HepG2 (cell line): Measurements from ENCODE around the gene EXTL2. TPM values are rescaled to one million over a fixed set of nuclear protein-coding genes. Genes with fewer than 3 reads are reported as not detected.

ENCODE experiments used
- ATAC-seq: fragments of 200-7000 bp; cut with Tn5 transposase; 3 replicates; pipeline ENCODE4 v1.9.1; 2020; ENCODE audit warnings: mild to moderate bottlenecking, moderate library complexity
- BruUV-seq: library from RNA; stranded (reverse); fragments of 400-500 nt; replicated peaks from 2 replicates; lab custom pipeline; 2021; lab: Mats Ljungman, UMichigan
- CTCF ChIA-PET: fragments of 300-600 bp; formaldehyde crosslinking; extraction: SDS; loops from one replicate; lab custom pipeline; 2021; ENCODE audit warnings: low total read pairs, inconsistent platforms, low intra/inter-chr PET ratio; lab: Yijun Ruan, JAX
- POLR2A ChIA-PET: fragments of 350-600 bp; sonication (Branson Sonifier 250); formaldehyde crosslinking; loops from one replicate; lab custom pipeline; 2020; ENCODE audit warnings: antibody characterized with exemption, inconsistent platforms; lab: Yijun Ruan, JAX
- DNase-seq: peaks from one replicate; pipeline ENCODE4 v3.0.0-alpha.2; 2015; ENCODE audit warnings: low spot score
- FAIRE-seq: peaks from 3 replicates; lab custom pipeline; 2011; peaks lifted over from hg19 to GRCh38; lab: Jason Lieb, UNC
- H2AFZ ChIP-seq: one replicate; pipeline ENCODE4 v1.6.1; 2011; ENCODE audit warnings: low read length, inconsistent platforms
- H3K27ac ChIP-seq: fragments of 300-600 bp; 3 replicates; pipeline ENCODE4 v1.8.0; 2011; ENCODE audit warnings: mixed run types, mild to moderate bottlenecking, mixed read lengths, low read length, inconsistent platforms; ENCODE audit not compliant: insufficient read depth; ENCODE audit errors: extremely low read length
- H3K27me3 ChIP-seq, 2 experiments: fragments of 200-600 bp in 1 of 2; 2 replicates in 1 of 2; 3 replicates in 1 of 2; pipeline versions ENCODE4 v1.6.0 to v1.8.0; 2011; ENCODE audit warnings: low read length in 2 of 2, mild to moderate bottlenecking in 2 of 2, moderate library complexity in 2 of 2, inconsistent platforms in 1 of 2; ENCODE audit not compliant: insufficient read depth in 2 of 2, control insufficient read depth in 1 of 2
- H3K36me3 ChIP-seq, 2 experiments: fragments of 200-600 bp in 1 of 2; replicated peaks in 1 of 2; 2 replicates in 1 of 2; 3 replicates in 1 of 2; pipeline versions ENCODE4 v1.5.1 to v1.8.0; 2011; ENCODE audit warnings: low read length in 2 of 2, inconsistent platforms in 1 of 2; ENCODE audit not compliant: insufficient read depth in 2 of 2, control insufficient read depth in 1 of 2
- H3K4me1 ChIP-seq: 2 replicates; pipeline ENCODE4 v1.5.1; 2012; ENCODE audit warnings: low read length, inconsistent platforms; ENCODE audit not compliant: insufficient read depth
- H3K4me2 ChIP-seq: 2 replicates; pipeline ENCODE4 v1.6.0; 2011; ENCODE audit warnings: low read depth, low read length, inconsistent platforms
- H3K4me3 ChIP-seq, 3 experiments: fragments of 200-600 bp in 1 of 3; sonication (generic), shearing (Covaris generic) in 1 of 3; replicated peaks in 1 of 3; 2 replicates each; pipeline ENCODE4 v1.5.1; 2011 to 2016; ENCODE audit warnings: low read length in 3 of 3, inconsistent platforms in 2 of 3, low read depth in 2 of 3, mild to moderate bottlenecking in 2 of 3, control low read depth in 1 of 3, mixed read lengths in 1 of 3; ENCODE audit not compliant: insufficient read depth in 1 of 3
- H3K79me2 ChIP-seq: one replicate; pipeline ENCODE4 v1.6.1; 2011; ENCODE audit warnings: low read length, inconsistent platforms; ENCODE audit not compliant: insufficient read depth
- H3K9ac ChIP-seq: 2 replicates; pipeline ENCODE4 v1.6.0; 2011; ENCODE audit warnings: mild to moderate bottlenecking, low read depth, low read length, inconsistent platforms; ENCODE audit not compliant: insufficient read depth
- H3K9me3 ChIP-seq: 2 replicates; pipeline ENCODE4 v1.5.1; 2012; ENCODE audit warnings: mild to moderate bottlenecking, low read length
- H4K20me1 ChIP-seq: 2 replicates; pipeline ENCODE4 v1.6.0; 2011; ENCODE audit warnings: inconsistent platforms, mild to moderate bottlenecking, low read length, moderate library complexity; ENCODE audit not compliant: insufficient read depth
- AGO2 ChIP-seq: fragments of 200-400 bp; formaldehyde crosslinking; optimal IDR thresholded peaks from 2 replicates; pipeline ENCODE3; 2017; ENCODE audit warnings: mild to moderate bottlenecking, low read depth, low read length, moderate library complexity
- ARID2 ChIP-seq: sonication (generic); formaldehyde crosslinking; IDR thresholded peaks from 2 replicates; pipeline ENCODE4 v1.8.1; 2022; ENCODE audit warnings: mild to moderate bottlenecking, missing genetic modification reagents, borderline replicate concordance
- GLMP ChIP-seq: sonication (generic); formaldehyde crosslinking; IDR thresholded peaks from 2 replicates; pipeline ENCODE4 v1.9.0; 2021; ENCODE audit warnings: missing genetic modification reagents, mild to moderate bottlenecking, borderline replicate concordance
- KDM2A ChIP-seq: sonication (generic); formaldehyde crosslinking; IDR thresholded peaks from 2 replicates; pipeline ENCODE4 v1.4.0; 2020; ENCODE audit warnings: low read depth, missing genetic modification reagents, borderline replicate concordance
- SP140L ChIP-seq: sonication (generic); formaldehyde crosslinking; IDR thresholded peaks from 2 replicates; pipeline ENCODE4 v1.4.0; 2020; ENCODE audit warnings: missing genetic modification reagents, borderline replicate concordance
- ZHX2 ChIP-seq, 2 experiments: sonication (generic) in 1 of 2; formaldehyde crosslinking in 1 of 2; IDR thresholded peaks; 2 replicates each; pipeline versions ENCODE4 v1.6.1 to v1.9.0; 2014 to 2022; ENCODE audit warnings: antibody characterized with exemption in 1 of 2, borderline replicate concordance in 1 of 2, inconsistent platforms in 1 of 2, low read depth in 1 of 2, missing genetic modification reagents in 1 of 2
- ZMYM4 ChIP-seq: sonication (generic); formaldehyde crosslinking; IDR thresholded peaks from 2 replicates; pipeline ENCODE4 v1.8.1; 2023; ENCODE audit warnings: mild to moderate bottlenecking, missing genetic modification reagents
- ZNF180 ChIP-seq: sonication (generic); formaldehyde crosslinking; IDR thresholded peaks from 2 replicates; pipeline ENCODE4 v1.4.0; 2020; ENCODE audit warnings: low read depth, missing genetic modification reagents, borderline replicate concordance
- ZNF230 ChIP-seq: sonication (generic); formaldehyde crosslinking; IDR thresholded peaks from 2 replicates; pipeline ENCODE4 v1.4.0; 2020; ENCODE audit warnings: mild to moderate bottlenecking, missing genetic modification reagents
- ZNF558 ChIP-seq: sonication (generic); formaldehyde crosslinking; IDR thresholded peaks from 2 replicates; pipeline ENCODE4 v1.9.0; 2022; ENCODE audit warnings: mild to moderate bottlenecking, missing genetic modification reagents, borderline replicate concordance
- ZNF790 ChIP-seq: sonication (generic); formaldehyde crosslinking; IDR thresholded peaks from 2 replicates; pipeline ENCODE4 v1.8.0; 2022; ENCODE audit warnings: missing genetic modification reagents, mild to moderate bottlenecking, borderline replicate concordance
- in situ Hi-C: cut with HindIII; loops from 2 replicates; pipeline ENCODE4 v1.10.0; 2017; ENCODE audit warnings: low pct_unique_long_range_greater_than_20kb; ENCODE audit not compliant: extremely low pct_ligation_motif_present
- intact Hi-C: fragments of 100-400 bp; cut with micrococcal nuclease; formaldehyde crosslinking; loops from one replicate; pipeline ENCODE4 v1.10.0; 2022; ENCODE audit not compliant: unreplicated experiment
- polyA plus RNA-seq, 8 experiments: library from polyadenylated mRNA; depleted of rRNA in 3 of 8; stranded (reverse) in 7 of 8; unstranded in 1 of 8; fragments of >200 nt; fragmentation: Illumina TruSeq in 4 of 8; extraction: Trizol in 4 of 8; gene quantifications; 2 replicates each; pipeline versions ENCODE4 v1.2.1 to v1.2.3, GENCODE V29; 2011 to 2016; ENCODE audit warnings: low read depth in 4 of 8, missing spikeins in 1 of 8, mixed read lengths in 1 of 8; ENCODE audit not compliant: insufficient read depth in 1 of 8
- total RNA-seq, 5 experiments: library from RNA; depleted of rRNA; stranded (reverse); fragments of >200 nt; fragmentation: Illumina TruSeq; extraction: Trizol; gene quantifications; 2 replicates each; pipeline ENCODE4 v1.2.3, GENCODE V29; 2016; ENCODE audit warnings: low read depth in 1 of 5
- TF ChIP-seq, protein P1 (sequence below): IDR thresholded peaks from 2 replicates; pipeline ENCODE4 v1.6.1; 2016; ENCODE audit warnings: low read depth, missing genetic modification reagents, missing compliant biosample characterization

The EXTL2 gene
- total and polyA plus RNA-seq, 2 of the 13 experiments (the other 11 are each of a cell fraction or from before 2014, with no cell fraction given), result 22.0 to 23.5 TPM

DNA sequence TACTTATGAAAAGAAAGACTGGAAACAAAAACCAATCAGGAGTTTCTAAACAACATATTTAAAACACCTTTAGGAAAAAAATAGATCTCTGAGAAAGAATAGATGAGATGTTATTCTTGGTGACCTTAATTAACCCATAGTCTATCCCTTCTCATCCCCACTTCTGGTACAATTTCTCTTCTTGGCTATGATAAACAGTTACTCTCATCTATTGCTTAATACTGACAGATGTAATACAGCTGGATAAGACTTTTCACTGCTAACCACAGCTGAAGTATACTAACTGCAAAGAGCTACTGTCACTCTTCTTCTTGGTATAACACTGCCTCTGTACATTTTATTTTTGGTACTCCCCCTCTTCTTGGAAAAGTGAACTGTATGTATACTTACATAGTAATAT lies 15.2 kb downstream of the EXTL2 start:
- intact Hi-C loops, result no loop called here
- Histone ChIP-seq H4K20me1 (no peaks in the 10 kb centered on the region), H2AFZ (no peak overlapping the region), H3K4me3 (no peak overlapping the region), H3K27me3 (no peaks in the 10 kb centered on the region), H3K27ac (no peak overlapping the region), H3K79me2 (no peaks in the 10 kb centered on the region), H3K9me3 (no peaks in the 10 kb centered on the region), H3K9ac (no peak overlapping the region), H3K36me3 (peaks cover 0 to 7% of the 10 kb centered on the region in 2 experiments; a peak in 3 of 5 replicates), H3K4me1 (peaks cover 16% of the 10 kb centered on the region), H3K4me2 (no peak overlapping the region)
- in situ Hi-C loops, result no loop called here
- no TSS peak for BruUV-seq
- DNase-seq (no peak), ATAC-seq (no peak), FAIRE-seq (no peak)
- ChIA-PET CTCF (no interaction called here), POLR2A (interaction anchor here (1.0 kb wide), 1 partner anchor 15 kb away, joined by 4 read pairs; the partner anchor contains the start of gene EXTL2)
- TF ChIP-seq ZNF230 (CRISPR knock-in tag), result no peak
- TF ChIP-seq SP140L (CRISPR knock-in tag), result no peak
- TF ChIP-seq ZNF180 (CRISPR knock-in tag), result no peak
- no peak for TF ChIP-seq ARID2 (CRISPR knock-in tag)
- TF ChIP-seq, protein P1, sequence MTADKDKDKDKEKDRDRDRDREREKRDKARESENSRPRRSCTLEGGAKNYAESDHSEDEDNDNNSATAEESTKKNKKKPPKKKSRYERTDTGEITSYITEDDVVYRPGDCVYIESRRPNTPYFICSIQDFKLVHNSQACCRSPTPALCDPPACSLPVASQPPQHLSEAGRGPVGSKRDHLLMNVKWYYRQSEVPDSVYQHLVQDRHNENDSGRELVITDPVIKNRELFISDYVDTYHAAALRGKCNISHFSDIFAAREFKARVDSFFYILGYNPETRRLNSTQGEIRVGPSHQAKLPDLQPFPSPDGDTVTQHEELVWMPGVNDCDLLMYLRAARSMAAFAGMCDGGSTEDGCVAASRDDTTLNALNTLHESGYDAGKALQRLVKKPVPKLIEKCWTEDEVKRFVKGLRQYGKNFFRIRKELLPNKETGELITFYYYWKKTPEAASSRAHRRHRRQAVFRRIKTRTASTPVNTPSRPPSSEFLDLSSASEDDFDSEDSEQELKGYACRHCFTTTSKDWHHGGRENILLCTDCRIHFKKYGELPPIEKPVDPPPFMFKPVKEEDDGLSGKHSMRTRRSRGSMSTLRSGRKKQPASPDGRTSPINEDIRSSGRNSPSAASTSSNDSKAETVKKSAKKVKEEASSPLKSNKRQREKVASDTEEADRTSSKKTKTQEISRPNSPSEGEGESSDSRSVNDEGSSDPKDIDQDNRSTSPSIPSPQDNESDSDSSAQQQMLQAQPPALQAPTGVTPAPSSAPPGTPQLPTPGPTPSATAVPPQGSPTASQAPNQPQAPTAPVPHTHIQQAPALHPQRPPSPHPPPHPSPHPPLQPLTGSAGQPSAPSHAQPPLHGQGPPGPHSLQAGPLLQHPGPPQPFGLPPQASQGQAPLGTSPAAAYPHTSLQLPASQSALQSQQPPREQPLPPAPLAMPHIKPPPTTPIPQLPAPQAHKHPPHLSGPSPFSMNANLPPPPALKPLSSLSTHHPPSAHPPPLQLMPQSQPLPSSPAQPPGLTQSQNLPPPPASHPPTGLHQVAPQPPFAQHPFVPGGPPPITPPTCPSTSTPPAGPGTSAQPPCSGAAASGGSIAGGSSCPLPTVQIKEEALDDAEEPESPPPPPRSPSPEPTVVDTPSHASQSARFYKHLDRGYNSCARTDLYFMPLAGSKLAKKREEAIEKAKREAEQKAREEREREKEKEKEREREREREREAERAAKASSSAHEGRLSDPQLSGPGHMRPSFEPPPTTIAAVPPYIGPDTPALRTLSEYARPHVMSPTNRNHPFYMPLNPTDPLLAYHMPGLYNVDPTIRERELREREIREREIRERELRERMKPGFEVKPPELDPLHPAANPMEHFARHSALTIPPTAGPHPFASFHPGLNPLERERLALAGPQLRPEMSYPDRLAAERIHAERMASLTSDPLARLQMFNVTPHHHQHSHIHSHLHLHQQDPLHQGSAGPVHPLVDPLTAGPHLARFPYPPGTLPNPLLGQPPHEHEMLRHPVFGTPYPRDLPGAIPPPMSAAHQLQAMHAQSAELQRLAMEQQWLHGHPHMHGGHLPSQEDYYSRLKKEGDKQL (CRISPR knock-in tag), result no peak
- no peak for TF ChIP-seq AGO2
- TF ChIP-seq ZNF790 (CRISPR knock-in tag), result no peak
- no peak for TF ChIP-seq KDM2A (CRISPR knock-in tag)
- TF ChIP-seq ZMYM4 (CRISPR knock-in tag), result no peak
- no peak for TF ChIP-seq GLMP (CRISPR knock-in tag)
- TF ChIP-seq ZHX2 (IDR thresholded peaks at IDR 0.05; ENCODE audit: low read depth), result no peak
- no peak for TF ChIP-seq ZHX2 (CRISPR knock-in tag; IDR thresholded peaks at IDR 0.05; ENCODE audit: borderline replicate concordance)
- TF ChIP-seq ZNF558 (CRISPR knock-in tag), result no peak
